G401.6 (cell line): ENCODE data around the gene RSPRY1.
"Not testable (repeated sequence)": the region's sequence is repeated elsewhere in the genome, so short reads cannot be mapped to it uniquely, and the experiment has no call there.

ENCODE experiments used
- FAIRE-seq: peaks from 2 replicates; lab custom pipeline; 2012; peaks lifted over from hg19 to GRCh38; lab: Jason Lieb, UNC

Gene RSPRY1

DNA sequence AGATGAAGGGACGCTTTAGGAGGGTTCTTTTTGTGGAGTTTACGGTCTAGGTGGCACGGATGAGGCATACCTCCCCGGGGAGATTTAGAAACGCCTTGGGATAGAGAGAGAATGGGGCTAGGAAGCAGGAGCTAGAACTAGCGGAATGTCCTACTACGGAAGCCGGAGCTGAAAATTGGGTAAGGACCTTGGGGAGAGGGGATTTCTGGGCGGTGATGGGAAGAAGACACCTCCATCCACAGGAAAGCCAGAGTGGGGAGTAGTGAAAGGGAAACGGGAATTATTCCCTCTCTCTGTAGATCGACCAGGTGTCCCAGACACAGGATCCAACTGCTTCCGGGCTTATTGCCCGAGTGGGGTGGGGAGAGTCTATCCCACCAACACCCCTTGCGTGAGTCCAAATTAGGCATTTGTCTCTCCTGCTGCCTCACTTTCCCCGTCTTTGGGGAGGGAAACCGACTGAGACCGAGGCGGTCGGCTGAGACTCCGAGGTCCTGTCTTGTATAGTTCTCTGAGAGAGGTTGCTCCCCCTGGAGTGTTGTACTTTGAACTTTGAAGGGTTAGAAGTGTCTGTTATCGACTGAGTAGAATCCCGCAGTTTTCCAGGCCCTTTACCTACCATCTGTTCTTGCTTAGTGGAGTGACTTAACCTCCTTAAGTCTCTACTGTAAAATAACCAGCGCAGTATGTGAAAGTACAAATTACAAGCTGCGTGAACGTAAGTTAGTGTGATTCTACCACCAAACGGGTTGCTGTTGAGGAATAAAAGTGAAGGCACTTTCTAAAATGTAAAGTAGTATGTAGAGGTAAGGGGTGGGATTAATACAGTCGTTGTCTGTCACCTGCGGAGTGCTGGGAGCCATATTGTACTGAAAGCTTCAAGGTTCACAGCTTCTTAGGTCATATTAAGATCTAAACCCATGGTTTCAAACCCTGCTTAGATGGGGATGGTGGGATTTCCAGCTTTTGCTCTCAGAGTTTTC lies 1.0 kb downstream of the RSPRY1 start:
- no peak for FAIRE-seq

DNA sequence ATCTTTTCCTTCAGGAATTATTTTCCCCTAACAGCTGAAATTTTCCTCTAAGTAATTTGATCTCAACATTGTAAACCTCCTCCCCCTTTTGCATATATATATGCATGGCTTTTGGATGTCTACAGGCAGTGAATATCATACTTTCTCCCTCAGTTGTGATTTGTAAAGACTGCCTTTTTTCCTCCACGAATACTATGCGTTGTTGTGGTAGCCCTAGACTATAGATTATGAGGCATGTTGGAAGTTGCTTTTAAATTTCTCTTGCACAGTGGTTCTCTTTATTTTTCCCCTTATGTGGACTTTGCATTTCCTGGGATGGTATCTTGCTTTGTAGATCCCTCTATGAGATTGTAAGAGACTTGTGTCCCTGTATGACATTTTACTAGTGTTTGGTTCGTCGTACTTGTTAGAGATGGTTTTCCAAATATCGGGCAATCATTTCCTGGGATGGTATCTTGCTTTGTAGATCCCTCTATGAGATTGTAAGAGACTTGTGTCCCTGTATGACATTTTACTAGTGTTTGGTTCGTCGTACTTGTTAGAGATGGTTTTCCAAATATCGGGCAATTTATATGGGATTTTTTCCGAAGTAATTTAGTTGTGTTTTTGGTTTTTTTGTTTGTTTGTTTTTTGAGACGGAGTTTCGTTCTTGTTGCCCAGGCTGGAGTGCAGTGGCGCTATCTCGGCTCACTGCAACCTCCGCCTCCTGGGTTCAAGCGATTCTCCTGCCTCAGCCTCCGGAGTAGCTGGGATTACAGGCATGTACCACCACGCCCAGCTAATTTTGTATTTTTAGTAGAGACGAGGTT lies 2.0 kb downstream of the RSPRY1 start:
- not testable (repeated sequence) for FAIRE-seq

DNA sequence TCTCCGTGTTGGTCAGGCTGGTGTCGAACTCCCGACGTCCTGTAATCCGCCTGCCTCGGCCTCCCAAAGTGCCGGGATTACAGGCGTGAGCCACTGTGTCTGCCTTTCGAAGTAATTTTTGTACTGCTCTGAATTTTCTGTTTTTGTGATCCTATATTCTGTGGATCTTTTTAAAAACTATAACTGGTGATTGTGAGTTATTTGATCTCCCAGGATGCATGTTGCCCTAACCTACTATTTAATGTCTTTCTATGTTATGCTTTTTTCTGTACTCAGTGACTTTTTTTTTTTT lies 2.5 kb downstream of the RSPRY1 start:
- FAIRE-seq, result no peak

DNA sequence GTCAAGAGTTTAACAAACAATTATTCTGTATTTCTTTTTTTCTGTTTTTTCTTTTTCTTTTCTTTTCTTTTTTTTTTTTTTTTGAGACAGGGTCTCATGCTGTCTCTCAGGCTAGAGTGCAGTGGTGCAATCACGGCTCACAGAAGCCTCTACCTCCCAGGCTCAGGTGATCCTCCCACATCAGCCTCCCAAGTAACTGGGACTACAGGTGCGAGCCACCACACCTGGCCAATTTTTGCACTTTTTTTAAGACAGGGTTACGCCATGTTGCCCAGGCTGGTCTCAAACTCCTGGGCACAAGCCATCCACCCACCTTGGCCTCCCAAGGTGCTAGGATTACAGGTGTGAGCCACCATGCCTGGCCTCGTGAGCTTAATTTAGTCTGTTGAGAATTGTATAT lies 3.4 kb downstream of the RSPRY1 start:
- FAIRE-seq, result not testable (repeated sequence)

DNA sequence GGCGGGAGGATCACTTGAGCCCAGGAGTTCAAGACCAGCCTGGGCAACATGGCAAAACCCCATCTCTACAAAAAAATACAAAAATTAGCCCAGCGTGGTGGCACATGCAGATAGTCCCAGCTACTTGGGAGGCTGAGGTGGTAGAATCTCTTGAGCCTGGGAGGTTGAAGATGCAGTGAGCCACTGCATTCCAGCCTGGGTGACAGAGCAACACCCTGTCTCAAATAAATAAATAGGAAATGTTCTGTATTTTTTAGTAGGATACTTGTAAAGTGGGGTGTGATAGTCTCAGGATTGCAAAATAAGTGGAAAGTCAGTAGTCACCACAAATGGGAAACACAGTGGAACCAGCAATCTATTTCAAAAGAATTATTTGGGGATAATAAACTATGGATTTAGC lies 4.0 kb downstream of the RSPRY1 start:
- FAIRE-seq, result no peak

DNA sequence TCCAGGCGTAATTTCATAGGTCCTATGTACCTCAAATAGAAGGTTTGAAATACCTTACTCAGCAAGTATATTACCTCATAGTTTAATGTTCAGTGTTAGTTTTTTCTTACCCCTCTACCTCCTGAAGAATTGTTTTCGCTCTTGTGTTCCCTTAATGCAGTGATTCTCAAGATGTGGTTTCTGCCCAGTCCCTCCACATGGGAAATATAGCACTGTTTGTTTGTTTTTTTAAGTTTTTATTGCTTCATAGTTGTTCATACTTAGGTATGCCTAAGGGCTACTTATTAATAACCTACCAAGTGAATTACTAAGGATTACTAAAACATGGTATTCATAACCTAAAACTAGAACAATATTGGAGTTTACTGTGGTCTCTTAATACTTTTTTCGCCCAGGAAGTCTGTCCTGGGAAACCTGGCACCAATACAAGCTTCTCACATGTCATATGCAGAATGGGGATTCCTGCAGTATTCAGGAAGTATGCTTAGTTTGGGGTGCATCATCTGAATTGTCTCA lies 5.0 kb downstream of the RSPRY1 start:
- FAIRE-seq, result no peak

DNA sequence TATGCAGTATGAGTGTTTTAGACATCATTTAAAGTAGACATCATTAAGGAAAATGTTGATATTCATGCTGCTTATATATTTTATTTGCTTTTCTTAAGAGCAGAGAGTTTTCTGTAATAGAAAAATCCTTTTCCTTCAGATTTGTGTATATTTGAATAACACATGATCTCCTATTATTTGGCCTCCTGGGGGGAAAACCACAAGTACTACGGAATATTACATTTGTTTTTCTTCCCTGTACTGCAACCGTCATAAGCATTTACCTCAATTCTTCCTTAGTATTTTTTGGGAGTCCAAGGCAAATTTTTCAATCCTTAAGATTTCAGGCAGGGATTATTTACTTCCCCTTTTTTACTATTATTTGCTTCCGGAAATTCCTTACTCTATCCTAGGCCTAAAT lies 6.0 kb downstream of the RSPRY1 start:
- FAIRE-seq, result no peak

DNA sequence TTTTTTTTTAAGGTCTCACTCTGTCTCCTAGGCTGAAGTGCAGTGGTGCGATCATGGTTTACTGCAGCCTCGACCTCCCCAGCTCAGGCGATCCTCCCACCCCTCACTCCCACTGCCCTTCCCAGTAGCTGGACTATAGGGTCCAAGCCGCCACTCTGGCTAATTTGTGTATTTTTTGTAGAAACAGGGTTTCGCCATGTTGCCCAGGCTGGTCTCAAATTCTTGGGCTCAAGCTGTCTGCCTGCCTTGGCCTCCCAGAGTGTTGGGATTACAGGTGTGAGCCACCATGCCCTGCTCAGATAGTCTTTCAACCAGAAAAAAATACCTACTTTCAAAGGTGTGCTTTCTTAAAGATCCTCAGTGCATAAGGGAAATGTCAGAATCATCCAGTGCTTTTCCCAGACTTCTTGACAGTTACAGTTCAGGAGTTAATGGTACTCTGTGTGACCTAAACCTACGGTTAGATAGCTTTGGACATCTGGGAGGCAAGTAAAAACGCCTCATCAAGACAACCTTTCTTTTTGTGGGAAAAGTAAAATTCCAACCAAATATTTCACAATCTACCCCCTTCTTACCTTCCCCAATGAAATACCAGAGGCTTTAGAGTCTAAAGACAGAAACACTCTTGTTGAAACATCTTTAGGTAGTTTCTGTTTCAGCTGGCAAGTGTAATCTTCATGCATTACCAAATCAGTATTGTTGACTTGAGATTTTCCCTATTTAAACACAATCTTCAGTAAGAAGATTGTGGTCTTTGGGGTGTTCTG lies 6.8 kb downstream of the RSPRY1 start:
- no peak for FAIRE-seq

DNA sequence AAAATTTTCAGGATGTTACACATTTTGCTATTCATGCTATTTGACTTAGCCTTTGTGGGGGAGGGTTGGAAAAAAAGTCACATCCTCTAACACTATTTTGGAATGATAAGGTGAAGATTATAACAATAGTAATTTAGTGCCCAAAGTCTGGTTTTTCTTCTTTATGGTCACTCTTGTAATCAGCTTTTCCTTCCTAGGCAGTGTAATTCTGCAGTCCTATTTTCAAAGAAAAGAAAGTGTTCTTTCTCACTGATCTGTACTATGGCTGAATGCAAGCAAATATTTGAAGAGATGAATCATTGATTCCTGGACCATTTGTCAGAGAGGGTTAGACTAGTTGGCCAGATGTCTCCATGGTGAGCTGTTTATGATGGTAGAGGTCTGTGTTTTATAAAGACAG lies 8.4 kb downstream of the RSPRY1 start:
- FAIRE-seq, result peak; percentile 66

DNA sequence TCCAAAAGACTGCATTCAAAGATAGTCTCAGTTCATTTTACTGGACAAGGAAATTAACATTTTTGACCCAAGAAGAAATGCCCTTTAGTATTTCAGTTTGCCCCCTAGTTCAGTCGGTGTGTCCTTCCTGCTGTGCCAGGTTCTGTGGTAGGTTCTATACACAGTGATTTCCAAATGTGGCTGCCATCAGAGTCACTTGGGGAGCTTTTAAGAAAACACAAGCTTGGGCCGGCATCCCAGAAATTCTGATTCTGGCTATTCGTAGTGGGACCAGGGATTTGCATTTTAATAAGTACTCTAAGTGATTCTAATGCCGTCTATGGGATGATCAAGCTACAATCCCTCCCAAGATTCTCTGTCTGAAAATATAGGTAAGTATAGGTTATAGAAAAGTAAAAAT lies 10.2 kb downstream of the RSPRY1 start:
- no peak for FAIRE-seq

DNA sequence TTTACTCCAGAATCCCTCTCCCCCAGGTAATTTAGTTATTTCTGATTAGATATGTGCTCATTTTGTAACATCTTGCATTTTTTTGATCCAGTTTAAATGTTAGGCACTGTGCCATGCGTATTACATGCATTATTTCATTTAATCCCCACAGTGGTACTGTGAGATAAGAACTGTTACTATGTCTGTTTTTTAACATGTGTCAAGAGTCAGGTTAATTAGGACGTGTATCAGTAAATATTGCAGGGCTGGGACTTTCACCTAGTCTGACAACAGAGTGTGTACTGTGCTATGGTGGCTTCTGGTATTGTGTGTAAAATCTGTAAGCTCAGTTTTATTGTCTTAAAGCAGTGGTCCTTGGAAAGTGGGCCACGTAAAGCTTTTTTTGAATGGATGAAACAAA lies 10.6 kb downstream of the RSPRY1 start:
- FAIRE-seq, result no peak

DNA sequence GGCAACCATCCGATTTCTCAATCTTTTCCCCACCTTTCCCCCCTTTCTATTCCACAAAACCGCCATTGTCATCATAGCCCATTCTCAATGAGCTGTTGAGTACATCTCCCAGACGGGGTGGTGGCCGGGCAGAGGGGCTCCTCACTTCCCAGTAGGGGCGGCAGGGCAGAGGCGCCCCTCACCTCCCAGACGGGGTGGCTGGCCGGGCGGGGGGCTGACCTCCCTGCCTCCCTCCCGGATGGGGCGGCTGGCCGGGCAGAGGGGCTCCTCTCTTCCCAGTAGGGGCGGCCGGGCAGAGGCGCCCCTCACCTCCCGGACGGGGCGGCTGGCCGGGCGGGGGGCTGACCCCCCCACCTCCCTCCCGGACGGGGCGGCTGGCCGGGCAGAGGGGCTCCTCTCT lies 14.2 kb downstream of the RSPRY1 start:
- FAIRE-seq, result not testable (repeated sequence)

DNA sequence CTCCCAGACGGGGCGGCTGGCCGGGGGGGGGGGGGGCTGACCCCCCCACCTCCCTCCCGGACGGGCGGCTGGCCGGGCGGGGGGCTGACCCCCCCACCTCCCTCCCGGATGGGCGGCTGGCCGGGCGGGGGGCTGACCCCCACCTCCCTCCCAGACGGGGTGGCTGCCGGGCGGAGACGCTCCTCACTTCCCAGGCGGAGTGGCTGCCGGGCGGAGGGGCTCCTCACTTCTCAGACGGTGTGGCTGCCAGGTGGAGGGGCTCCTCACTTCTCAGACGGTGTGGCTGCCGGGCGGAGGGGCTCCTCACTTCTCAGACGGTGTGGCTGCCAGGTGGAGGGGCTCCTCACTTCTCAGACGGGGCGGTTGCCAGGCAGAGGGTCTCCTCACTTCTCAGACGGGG lies 14.8 kb downstream of the RSPRY1 start:
- FAIRE-seq, result not testable (repeated sequence)

DNA sequence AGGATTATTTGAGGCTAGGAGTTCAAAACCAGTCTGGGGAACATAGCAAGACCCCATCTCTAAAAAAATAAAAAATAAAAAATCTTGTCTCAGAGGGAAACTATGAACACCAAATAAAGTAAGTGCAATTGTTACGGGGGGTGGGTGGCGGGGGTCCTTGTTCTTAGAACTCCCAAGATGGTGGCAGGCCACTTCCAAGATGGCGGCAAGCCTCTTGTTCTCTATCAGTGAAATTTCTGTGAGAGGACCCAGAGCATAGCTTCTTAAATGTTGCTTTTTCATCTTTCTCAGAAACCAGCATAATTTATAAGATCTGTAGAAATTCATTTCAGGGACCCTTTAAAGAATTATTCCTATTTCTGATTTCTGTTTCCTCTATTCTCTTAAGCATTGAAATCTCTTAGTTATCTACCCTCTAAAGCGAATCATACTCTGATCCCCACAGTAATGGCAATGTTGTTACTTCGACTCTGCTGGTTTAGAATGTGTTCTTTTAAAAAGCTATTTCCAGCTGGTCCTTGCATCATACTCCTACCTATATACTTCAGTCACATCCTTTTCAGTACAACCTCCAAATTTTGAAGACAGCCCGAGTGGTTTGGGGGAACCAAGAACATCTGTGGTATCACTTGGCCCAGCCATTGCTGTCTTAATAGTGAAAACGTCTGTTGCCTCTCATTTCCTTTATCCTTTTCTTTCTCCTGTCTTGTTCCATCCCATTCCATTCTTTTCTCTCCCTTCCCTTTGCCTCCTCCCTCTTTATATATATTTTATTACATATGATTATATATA lies 16.2 kb downstream of the RSPRY1 start:
- FAIRE-seq, result no peak

DNA sequence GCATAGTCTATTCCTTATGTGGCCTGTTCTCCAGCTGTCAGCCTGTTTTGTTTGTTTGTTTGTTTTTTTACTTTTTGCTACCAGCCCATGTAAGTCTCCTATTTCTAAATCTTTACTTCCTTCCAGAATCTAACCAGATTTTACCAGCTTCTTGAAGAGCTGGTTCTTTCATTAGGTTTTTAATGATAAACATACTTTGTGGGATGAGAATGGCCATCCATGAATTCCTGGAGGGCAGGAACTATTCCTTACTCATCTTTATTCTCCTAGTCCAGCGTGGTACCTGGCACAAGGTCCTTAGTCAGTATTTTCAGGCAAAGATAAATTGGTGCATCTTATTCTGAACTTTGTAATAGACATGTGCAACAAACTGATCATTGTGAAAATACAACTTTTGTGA lies 17.3 kb downstream of the RSPRY1 start:
- no peak for FAIRE-seq

DNA sequence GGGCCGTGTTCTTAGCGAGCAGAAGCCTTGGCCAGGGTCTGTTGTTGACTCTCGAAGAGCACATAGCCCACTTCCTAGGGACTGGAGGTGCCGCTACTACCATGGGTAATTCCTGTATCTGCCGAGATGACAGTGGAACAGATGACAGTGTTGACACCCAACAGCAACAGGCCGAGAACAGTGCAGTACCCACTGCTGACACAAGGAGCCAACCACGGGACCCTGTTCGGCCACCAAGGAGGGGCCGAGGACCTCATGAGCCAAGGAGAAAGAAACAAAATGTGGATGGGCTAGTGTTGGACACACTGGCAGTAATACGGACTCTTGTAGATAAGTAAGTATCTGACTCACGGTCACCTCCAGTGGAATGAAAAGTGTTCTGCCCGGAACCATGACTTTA lies 18.5 kb downstream of the RSPRY1 start:
- no peak for FAIRE-seq

DNA sequence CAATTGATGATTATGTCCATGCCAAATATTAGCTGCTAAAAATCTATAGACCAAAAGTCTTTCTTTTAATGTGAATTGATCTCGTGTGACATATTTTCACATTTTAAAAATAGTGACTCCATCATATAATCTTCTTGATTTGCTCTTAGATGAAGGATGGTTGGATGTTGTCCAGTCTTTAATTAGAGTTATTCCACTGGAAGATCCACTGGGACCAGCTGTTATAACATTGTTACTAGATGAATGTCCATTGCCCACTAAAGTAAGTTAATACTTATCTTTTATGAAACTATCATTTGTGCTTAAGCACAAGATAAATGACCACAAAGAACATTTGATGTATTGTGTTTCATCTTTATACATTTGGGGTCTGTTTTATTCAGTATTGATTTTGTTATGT lies 22.8 kb downstream of the RSPRY1 start:
- no peak for FAIRE-seq

DNA sequence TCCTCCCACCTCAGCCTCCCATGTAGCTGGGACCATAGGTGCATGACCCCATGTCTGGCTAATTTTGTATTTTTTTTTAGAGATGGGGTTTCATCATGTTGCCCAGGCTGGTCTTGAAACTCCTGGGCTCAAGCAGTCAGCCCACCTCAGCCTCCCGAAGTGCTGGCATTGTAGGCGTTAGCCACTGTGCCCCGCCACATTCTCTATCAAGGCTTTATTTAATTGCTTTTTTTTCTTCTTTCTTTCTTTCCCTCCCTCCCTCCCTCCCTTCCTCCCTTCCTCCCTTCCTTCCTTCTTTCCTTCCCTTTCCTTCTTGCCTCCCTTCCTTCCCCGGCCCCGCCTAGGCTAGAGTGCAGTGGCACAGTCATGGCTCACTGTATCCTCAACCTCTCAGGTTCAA lies 23.7 kb downstream of the RSPRY1 start:
- no peak for FAIRE-seq

DNA sequence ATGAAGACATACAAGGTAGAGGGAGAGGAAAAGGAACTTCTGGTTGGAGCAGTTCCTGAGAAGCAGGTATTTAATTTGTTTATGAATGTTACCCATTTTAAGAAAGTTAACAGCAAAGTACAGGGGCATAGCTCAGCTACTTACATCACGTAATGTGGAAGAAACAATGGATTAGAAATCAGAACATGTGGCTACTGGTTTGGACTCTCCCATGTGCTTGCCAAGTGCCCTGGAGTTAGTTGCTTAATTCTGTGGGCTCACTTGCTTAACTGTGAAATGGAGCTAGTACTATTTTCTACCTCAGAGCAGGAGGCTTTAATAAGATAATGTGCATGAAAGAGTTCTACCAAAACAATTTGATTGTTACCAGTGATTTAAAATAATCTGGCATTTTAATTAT lies 27.3 kb downstream of the RSPRY1 start:
- no peak for FAIRE-seq

DNA sequence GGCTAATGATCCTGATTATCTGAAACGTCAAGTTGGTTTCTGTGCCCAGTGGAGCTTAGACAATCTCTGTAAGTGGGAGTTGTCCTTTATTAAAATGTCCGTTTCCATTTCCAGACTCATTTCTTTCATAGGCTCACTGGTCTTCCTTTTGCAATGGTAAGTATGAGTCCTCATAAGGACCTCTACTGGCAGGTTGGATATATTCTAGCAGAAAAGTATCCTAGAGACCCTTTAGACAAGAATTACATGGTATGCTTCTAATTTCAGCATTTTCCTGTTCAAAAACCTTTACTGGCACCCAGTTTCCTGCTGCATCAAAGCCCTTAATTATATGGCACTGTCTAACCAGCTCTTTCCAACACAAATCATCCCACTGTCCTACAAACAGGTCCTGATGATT lies 30.8 kb downstream of the RSPRY1 start:
- no peak for FAIRE-seq

DNA sequence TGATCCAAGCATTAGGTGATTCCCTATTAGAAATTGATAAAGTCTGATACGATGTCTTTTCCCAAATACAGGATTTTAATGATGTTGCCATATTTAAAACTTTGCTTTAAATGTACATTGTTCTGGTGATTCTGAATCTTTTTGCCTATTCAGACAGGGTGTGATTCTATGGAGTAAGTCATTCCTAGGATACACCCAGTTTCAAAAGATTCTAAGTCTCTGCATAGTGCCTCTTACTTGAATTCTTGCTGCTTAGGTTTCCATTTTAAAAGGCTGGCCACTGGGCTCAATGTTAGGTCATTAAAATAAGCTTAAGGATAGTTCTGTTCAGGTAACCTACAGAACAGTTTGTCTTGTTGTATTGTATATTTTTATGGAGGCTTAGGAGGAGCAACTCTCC lies 36.9 kb downstream of the RSPRY1 start:
- no peak for FAIRE-seq
